Muscle layer of duodenum (tissue), 2 donors: Measurements from ENCODE around the gene ZC2HC1C.

Experiments used
- H3K27ac ChIP-seq: one replicate; pipeline ENCODE4 v1.7.0; 2013; ENCODE audit warnings: mild to moderate bottlenecking, low read length
- H3K27me3 ChIP-seq: one replicate; pipeline ENCODE4 v1.7.0; 2013; ENCODE audit warnings: low read depth, mild to moderate bottlenecking, control low read depth, low read length
- H3K36me3 ChIP-seq, 2 donors: one replicate each; pipeline ENCODE4 v1.7.0; 2013; ENCODE audit warnings: low read length in 2 of 2, control low read depth in 1 of 2, mild to moderate bottlenecking in 1 of 2; ENCODE audit not compliant: insufficient read depth in 2 of 2, control insufficient read depth in 1 of 2
- H3K4me1 ChIP-seq, 2 donors: one replicate each; pipeline ENCODE4 v1.7.0; 2013; ENCODE audit warnings: low read length in 2 of 2, mild to moderate bottlenecking in 2 of 2, control low read depth in 1 of 2, moderate library complexity in 1 of 2; ENCODE audit not compliant: insufficient read depth in 2 of 2, control insufficient read depth in 1 of 2
- H3K4me3 ChIP-seq, 2 donors: one replicate each; pipeline ENCODE4 v1.7.0; 2013; ENCODE audit warnings: low read length in 2 of 2, low read depth in 1 of 2, mild to moderate bottlenecking in 1 of 2
- H3K9me3 ChIP-seq, 2 donors: one replicate each; pipeline ENCODE4 v1.7.0; 2013; ENCODE audit warnings: low read length in 2 of 2, control low read depth in 1 of 2, mild to moderate bottlenecking in 1 of 2; ENCODE audit not compliant: control insufficient read depth in 1 of 2
- donor health status: healthy.

ZC2HC1C gene

DNA sequence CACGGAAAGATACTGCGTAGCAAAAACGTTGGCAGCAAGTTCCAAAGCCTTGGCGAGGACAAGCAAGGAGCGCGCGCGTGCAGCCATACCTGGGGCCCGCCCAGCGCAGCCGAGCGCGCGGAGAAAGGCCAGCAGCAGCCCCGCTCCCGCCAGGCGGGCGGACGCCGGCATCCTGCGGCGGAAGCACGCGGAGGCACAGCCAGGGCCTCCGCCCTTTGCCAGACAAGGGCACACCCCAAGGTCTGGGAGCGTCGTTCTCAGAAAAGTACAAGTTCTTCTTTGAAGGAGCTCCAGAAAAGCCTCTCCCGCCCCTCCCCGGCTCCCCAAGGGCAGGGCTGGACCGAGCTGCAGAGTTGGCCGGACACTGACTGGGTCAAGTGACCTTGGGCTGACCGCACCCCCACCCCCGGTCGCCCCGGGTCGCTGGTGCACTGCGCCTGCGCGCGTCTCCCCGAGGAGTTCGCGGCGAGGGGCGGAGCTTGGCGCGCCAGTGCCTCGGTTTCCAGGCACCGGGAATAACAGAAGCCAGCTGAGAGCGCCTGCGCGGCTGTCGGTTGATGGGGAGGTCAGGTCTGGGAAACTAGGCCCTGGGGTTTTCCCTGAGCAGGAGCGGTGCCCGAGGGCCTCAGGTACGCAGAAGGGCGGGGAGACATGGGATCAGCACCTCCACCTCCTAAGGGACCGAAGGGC, at the start of gene ZC2HC1C:
ZC2HC1C (plus strand) TSS at position 521 of the 690 bp plus-strand sequence. CDS start 933 bp downstream, outside the sequence.
- Histone ChIP-seq H3K27me3 (no peaks in the 10 kb centered on the region), H3K27ac (peak within 1 kb of the TSS; percentile 89), H3K4me3 (peak within 1 kb of the TSS; percentile 57 to 85), H3K9me3 (no peaks in the 10 kb centered on the region), H3K4me1 (peaks cover 8 to 20% of the 10 kb centered on the region in 2 donors), H3K36me3 (no peaks in the 10 kb centered on the region)

- no peaks in the 10 kb centered on the region for H3K27me3 ChIP-seq
- H3K9me3 ChIP-seq: no peaks in the 10 kb centered on the region
- peaks cover 34 to 50% of the 10 kb centered on the region in 2 donors for H3K36me3 ChIP-seq
- no peak overlapping the region for H3K4me3 ChIP-seq
- no peaks in the 10 kb centered on the region for H3K4me1 ChIP-seq
- H3K27ac ChIP-seq: no peak overlapping the region
Observed at GRCh38 chr14:75022655-75023054, 46.8 kb upstream of the ZC2HC1C start.

GRCh38 chr14:75023108-75023507, 46.3 kb upstream of the ZC2HC1C start:
- H3K27ac ChIP-seq: no peak overlapping the region
- H3K27me3 ChIP-seq: no peaks in the 10 kb centered on the region
- H3K4me1 ChIP-seq: no peaks in the 10 kb centered on the region
- peaks cover 32 to 46% of the 10 kb centered on the region in 2 donors for H3K36me3 ChIP-seq
- H3K4me3 ChIP-seq: no peak overlapping the region
- no peaks in the 10 kb centered on the region for H3K9me3 ChIP-seq

DNA sequence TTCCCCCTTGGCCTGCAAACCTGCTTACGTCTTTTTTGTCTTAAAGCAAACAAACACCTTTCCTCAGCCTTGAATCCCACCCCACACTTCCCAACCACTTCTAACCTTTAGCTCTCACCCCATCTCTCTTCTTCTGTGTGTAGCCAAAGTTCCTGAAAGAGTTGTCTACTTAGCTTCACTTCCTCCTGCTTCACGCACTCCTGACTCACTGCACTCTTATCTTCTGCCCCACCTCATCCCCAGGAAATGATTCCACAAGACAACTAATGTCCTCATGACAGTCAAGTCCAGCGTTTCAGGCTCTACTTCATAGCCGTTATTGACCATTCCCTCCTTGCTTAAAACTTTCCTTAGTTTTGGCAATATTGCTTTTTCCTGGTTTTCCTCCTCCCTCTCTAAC, 44.4 kb upstream of the ZC2HC1C start:
- Histone ChIP-seq H3K27ac (peak overlapping the region; percentile 21), H3K27me3 (no peaks in the 10 kb centered on the region), H3K9me3 (no peaks in the 10 kb centered on the region), H3K4me3 (no peak overlapping the region), H3K4me1 (no peaks in the 10 kb centered on the region), H3K36me3 (peaks cover 23 to 40% of the 10 kb centered on the region in 2 donors)

GRCh38 chr14:75025876-75026275, 43.6 kb upstream of the ZC2HC1C start:
- Histone ChIP-seq H3K27ac (no peak overlapping the region), H3K36me3 (peaks cover 26 to 40% of the 10 kb centered on the region in 2 donors), H3K9me3 (no peaks in the 10 kb centered on the region), H3K27me3 (no peaks in the 10 kb centered on the region), H3K4me1 (no peaks in the 10 kb centered on the region), H3K4me3 (no peak overlapping the region)

DNA sequence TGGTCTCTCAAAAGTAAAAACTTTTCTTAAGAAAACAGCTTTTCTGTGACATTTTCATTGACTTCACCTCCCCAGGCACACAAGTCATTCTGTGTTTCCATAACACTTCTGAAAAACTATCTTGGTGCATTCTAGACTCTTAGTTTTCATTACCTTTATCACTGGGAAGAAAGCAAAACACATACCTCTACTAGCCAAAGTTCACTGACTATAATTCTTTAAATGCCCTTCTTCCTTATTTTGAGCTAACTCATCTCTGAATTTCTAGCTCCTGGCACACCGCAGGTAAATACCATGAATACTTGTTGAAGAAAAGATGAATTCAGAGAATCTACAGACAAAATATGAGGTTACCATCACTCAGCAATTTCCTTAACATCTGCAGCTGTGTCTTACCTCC, 39.3 kb upstream of the ZC2HC1C start:
- Histone ChIP-seq H3K4me3 (no peak overlapping the region), H3K4me1 (no peaks in the 10 kb centered on the region), H3K27me3 (no peaks in the 10 kb centered on the region), H3K9me3 (no peaks in the 10 kb centered on the region), H3K27ac (no peak overlapping the region), H3K36me3 (peaks cover 33 to 47% of the 10 kb centered on the region in 2 donors)

GRCh38 chr14:75032939-75033338, 36.5 kb upstream of the ZC2HC1C start:
- H3K27ac ChIP-seq: no peak overlapping the region
- no peaks in the 10 kb centered on the region for H3K9me3 ChIP-seq
- no peaks in the 10 kb centered on the region for H3K27me3 ChIP-seq
- H3K4me1 ChIP-seq: no peaks in the 10 kb centered on the region
- H3K36me3 ChIP-seq: peaks cover 42 to 43% of the 10 kb centered on the region in 2 donors
- H3K4me3 ChIP-seq: no peak overlapping the region

- H3K27ac ChIP-seq: no peak overlapping the region
- H3K4me3 ChIP-seq: no peak overlapping the region
- H3K9me3 ChIP-seq: no peaks in the 10 kb centered on the region
- peaks cover 10 to 18% of the 10 kb centered on the region in 2 donors for H3K36me3 ChIP-seq
- peaks cover 0 to 5% of the 10 kb centered on the region in 2 donors for H3K4me1 ChIP-seq
- H3K27me3 ChIP-seq: no peaks in the 10 kb centered on the region
Observed at GRCh38 chr14:75040507-75040906, 28.9 kb upstream of the ZC2HC1C start.

GRCh38 chr14:75040959-75041358, 28.5 kb upstream of the ZC2HC1C start:
- no peaks in the 10 kb centered on the region for H3K27me3 ChIP-seq
- H3K4me1 ChIP-seq: peaks cover 0 to 5% of the 10 kb centered on the region in 2 donors
- H3K9me3 ChIP-seq: no peaks in the 10 kb centered on the region
- peaks cover 10 to 18% of the 10 kb centered on the region in 2 donors for H3K36me3 ChIP-seq
- no peak overlapping the region for H3K27ac ChIP-seq
- no peak overlapping the region for H3K4me3 ChIP-seq

- no peak overlapping the region for H3K4me3 ChIP-seq
- H3K9me3 ChIP-seq: no peaks in the 10 kb centered on the region
- no peak overlapping the region for H3K27ac ChIP-seq
- H3K27me3 ChIP-seq: no peaks in the 10 kb centered on the region
- peaks cover 0 to 5% of the 10 kb centered on the region in 2 donors for H3K4me1 ChIP-seq
- H3K36me3 ChIP-seq: peaks cover 7 to 16% of the 10 kb centered on the region in 2 donors
Observed at GRCh38 chr14:75041613-75042012, 27.8 kb upstream of the ZC2HC1C start.

DNA sequence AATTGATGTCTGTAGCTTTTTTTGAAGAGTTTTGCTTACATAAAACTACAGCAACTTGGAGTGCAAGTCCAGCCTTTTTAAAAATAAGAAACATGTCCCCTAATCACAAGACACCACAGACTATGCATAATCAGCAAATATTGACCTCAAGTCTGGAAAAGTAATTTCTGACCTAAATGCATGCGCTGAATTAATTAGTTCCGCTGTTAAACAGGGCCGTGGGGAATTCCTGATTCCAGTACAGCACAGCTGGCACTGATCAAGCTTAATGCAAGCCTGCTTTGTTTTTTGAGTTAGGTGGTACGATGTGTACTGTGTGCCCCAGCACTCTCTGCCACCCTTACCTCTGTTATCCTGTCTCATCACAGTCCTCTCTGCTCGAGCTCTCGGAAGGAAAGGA, 27.4 kb upstream of the ZC2HC1C start:
- Histone ChIP-seq H3K4me3 (no peak overlapping the region), H3K36me3 (peaks cover 3 to 12% of the 10 kb centered on the region in 2 donors), H3K4me1 (peaks cover 0 to 5% of the 10 kb centered on the region in 2 donors), H3K9me3 (no peaks in the 10 kb centered on the region), H3K27me3 (no peaks in the 10 kb centered on the region), H3K27ac (no peak overlapping the region)

DNA sequence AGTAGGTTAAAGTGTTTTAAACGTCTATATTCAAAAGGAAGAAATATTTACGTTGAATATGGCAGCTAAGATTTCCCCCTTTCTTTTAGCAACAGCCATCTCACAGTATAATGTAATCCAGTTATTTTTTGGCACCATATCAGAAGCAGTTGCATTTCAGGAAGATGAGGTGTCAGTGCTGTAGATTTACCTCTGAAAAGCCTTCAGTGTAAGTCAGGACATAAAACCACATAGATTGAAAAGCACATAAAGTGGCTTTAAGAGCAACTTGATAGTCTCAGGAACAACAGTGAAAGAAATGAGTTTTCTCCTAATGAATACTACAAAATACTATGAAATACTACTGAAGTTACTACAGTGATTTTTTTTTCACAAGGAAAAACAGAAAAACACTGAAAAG, 25.1 kb upstream of the ZC2HC1C start:
- Histone ChIP-seq H3K36me3 (peaks cover 0 to 11% of the 10 kb centered on the region in 2 donors), H3K27ac (peak overlapping the region; percentile 44), H3K4me3 (no peak overlapping the region), H3K9me3 (no peaks in the 10 kb centered on the region), H3K27me3 (no peaks in the 10 kb centered on the region), H3K4me1 (peaks cover 0 to 10% of the 10 kb centered on the region in 2 donors)
